NCI-H345 treated with DMSO at 0.1 percent for 48 hours (cell line): ENCODE results near the gene PARD6G.
"Not testable (repeated sequence)": the region's sequence is repeated elsewhere in the genome, so short reads cannot be mapped to it uniquely, and the experiment has no call there.

ENCODE experiments used
- DNase-seq: peaks from one replicate; lab custom pipeline; 2025; ENCODE audit not compliant: unreplicated experiment; lab: John Stamatoyannopoulos, UW

Gene PARD6G

DNA sequence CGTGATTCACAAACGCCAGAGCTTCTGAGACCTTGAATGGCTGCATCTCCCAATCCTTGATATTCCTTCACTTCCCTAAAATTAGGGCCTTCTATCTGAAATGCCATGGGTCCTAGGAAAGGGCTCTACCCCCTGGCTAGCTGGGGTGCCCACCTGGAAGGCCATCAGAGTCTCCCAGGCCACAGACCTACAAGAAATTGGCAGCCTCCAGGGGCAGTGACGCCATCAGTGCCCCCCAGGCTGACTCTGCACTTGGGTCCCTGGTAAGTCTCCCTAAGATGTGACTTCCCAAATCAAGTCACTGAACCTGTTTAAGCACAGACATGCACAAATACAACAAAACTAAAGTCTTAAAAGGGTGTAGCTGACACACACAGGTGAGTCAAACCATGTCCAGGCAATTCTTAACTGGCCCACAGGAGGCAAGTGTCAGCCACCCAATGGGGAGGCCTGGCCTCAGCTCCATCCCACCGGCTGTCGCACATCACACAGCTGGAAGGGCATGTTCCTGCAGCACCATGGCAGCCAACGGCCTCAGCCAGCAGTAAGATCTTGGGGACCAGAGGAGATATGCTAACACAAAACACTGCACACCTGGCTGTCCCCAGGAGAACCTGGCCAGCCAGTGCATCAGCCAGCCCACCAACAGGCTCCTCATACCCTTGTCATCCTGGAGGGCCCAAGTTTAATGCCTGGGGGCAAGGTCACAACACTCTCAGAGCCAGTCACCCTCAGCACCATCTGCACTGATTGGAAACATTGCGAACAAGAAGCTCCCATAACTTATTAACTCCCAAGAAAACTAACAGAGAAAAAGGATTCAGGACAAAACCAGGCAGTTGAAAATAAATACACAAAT, 5.2 kb downstream of the PARD6G start:
- DNase-seq: no peak

GRCh38 chr18:80239830-80240229, 7.5 kb downstream of the PARD6G start:
- DNase-seq: no peak

DNA sequence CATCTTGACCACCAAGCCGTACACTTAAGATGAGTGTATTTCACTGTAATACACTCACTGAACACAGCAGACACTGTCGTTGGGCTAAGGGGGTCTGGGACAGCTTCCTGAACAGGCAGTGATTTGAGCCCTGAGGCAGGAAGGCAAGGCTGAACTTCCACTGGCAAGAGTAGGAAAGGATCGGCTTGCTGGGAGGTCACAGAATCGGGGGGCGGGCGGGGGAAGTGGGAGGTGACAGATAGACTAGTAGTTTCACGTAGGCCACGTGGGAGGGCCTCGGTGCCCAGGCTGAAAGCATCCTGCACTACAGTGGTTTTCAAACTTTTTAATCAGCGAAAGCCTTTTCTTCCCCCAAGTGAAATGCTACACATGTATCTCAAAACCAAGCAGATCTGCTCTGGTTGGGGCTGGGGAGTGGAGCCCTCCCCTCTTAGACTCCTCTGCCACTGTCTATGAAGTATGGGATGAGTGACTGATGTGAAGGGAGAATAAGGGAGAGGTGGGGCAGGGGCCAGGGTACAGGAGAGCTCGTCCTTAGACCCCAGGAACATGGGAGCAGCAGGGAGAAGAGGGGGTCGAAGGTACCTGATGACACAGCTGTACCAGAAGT, 8.6 kb downstream of the PARD6G start:
- DNase-seq: no peak

DNA sequence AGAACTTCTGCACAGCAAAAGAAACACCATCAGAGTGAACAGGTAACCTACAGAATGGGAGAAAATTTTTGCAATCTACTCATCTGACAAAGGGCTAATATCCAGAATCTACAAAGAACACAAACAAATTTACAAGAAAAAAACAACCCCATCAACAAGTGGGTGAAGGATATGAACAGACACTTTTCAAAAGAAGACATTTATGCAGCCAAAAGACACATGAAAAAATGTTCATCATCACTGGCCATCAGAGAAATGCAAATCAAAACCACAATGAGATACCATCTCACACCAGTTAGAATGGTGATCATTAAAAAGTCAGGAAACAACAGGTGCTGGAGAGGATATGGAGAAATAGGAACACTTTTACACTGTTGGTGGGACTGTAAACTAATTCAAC, 9.8 kb downstream of the PARD6G start:
- not testable (repeated sequence) for DNase-seq

DNA sequence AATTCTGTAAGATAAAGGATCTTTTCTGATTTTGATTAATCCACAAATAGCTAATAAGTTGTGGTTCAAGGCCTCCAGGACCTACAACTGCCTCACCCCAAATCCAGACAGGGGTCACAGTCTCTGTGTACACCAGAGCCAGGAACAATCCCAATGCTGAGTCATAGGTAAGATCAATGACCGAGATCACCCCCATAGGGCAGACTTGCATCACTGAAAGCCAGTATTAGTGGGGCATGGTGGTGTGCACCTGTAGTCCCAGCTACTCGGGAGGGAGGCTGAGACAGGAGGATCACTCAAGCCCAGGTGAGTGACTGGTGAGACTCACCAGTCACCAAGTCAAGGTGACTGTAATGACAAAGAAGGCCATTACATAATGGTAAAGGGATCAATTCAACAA, 12.9 kb downstream of the PARD6G start:
- no peak for DNase-seq

- no peak for DNase-seq
Observed at GRCh38 chr18:80233899-80234298, 13.4 kb downstream of the PARD6G start.

DNA sequence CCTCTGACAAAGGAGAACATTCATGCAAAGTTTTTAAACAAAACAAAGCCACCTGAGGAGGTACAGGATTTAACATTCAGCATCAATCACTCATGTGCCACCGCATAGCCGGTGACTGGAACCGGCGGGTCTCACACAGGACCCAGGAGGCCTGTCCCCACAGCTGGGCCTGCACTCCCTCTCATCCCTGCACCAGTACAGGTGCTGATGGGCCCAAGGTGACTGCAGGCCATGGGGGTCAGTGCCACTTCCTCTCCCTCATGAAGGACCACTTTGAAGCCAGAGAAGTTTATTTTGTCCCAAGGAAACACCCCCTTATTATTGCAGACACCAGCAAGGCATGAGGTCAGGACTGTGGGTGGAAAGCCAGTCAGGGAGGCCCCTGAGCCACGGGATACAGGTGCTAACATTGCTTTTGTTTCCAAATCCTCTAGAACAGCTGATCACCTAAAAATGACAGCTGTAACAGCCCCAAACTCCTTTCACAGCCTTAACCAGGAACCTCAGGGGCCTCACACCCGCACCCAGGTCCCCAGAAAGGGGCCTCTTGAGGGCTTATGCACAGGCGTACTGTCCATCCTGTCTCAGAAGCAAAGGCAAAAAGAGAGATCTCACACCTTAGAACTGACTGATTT, 14.0 kb downstream of the PARD6G start:
- DNase-seq: no peak

DNA sequence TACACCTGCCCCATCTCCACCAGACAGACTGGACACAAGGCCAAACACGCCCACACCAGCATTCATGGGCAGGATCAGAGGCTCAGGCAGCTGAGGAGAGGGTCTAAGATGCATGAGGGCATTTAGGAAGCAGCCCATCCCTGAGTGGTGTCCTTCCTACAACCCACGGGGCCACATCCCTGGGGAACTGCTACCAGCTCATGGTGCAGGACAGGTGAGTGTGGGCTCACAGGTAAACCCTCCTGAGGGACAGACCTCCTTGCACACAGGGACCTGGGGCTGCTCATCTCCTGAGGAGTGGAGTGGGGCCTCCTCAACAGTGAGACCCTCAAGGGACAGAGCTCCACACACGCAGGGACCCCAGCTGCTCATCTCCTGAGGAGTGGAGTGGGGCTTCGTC, 14.6 kb downstream of the PARD6G start:
- DNase-seq: no peak

DNA sequence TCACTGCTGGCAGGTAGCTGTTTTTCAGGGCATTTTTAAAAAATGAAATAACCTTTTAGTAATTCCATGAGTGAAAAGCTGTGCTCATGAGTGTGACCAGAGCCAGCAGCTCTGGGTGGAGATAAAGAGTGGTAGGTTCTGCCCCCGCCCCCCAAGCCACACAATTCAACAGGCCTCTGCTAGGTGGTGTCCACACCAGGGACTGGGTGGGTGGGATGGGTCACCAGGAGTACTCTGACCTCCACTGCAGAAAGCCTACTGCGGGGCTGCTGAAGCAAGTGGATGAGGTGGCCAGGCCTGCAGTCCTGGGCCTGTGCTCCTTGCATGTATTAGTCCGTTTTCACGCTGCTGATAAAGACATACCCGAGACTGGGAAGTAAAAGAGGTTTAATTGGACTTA, 15.3 kb downstream of the PARD6G start:
- no peak for DNase-seq

GRCh38 chr18:80231616-80232015, 15.7 kb downstream of the PARD6G start:
- DNase-seq: no peak

DNA sequence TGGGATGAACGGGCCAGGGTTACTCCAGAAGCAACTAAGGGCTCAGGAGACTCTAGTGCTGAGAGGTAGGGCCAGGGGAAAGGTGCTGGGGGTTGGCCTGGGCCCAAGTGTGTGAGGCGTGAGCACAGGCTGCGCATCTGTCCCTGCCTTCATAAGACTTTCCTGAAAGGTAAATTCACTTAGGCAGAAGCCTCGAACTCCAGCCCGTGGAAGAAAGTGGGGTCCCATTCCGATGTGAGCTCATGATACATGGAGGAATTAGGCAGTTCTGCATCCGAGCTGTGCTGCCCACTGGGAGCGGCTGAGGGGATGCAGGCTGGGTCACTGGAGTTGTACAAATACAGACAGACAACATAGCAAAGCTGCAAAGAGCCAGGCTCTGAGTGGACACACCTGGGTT, 16.2 kb downstream of the PARD6G start:
- no peak for DNase-seq

GRCh38 chr18:80229766-80230745, 17.3 kb downstream of the PARD6G start:
- no peak for DNase-seq

DNA sequence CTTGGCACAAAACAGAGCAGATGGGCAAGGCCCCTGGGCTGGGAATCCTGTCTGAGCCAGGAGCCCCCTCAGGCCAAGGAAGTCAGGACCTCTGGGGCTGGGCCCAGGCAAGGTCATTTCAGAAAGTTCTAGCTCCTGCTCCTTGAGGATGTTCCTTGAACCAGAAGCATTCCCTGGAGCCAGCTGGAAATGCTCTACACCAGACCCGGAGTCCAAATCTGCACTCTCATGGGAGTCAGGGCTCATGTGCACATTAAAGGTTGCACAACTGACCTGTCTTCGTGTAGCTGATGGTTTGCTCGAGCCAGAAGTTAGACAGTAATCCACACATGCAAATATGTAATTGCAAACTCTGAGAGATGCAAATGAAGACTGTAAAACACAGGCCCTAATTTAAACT, 18.0 kb downstream of the PARD6G start:
- DNase-seq: no peak

DNA sequence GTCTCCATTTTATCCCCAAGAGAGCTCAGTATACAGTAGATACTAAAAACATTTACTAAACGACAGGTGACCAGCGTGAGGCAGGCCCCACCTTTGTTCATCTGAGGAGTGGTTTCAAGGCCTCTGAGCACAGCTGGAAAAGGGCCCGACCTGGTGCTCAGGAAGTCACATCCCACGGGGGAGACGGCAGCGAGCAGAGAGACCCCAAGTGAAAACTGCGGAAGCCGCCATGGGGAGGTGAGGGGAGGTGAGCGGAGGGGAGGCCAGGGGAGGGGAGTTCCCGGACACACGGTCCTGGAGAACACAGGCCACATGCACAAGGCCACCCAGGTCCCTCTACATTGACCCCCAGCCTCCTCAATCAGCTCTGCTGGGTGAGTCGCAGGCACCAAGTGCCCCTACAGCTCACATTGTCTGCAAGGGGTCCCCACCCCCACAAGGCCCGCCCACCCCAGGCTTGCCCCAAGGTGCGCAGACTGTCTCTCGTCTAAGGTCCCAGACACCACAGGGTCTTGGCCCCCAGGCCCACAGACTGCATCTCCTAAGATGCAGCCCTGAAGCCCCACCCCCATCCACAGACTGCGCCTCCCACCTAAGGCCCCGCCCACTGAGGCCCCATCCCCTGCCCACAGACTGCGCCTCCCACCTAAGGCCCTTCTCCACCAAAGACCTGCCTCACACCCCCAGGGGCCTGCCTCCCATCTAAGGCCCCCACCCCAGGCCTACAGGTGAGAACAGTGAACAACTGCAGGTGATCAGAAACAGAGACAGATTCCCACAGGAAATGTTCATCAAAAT, 19.1 kb downstream of the PARD6G start:
- DNase-seq: no peak

GRCh38 chr18:80227472-80227871, 19.8 kb downstream of the PARD6G start:
- DNase-seq: no peak

- no peak for DNase-seq
Observed at GRCh38 chr18:80225685-80226084, 21.6 kb downstream of the PARD6G start.

DNA sequence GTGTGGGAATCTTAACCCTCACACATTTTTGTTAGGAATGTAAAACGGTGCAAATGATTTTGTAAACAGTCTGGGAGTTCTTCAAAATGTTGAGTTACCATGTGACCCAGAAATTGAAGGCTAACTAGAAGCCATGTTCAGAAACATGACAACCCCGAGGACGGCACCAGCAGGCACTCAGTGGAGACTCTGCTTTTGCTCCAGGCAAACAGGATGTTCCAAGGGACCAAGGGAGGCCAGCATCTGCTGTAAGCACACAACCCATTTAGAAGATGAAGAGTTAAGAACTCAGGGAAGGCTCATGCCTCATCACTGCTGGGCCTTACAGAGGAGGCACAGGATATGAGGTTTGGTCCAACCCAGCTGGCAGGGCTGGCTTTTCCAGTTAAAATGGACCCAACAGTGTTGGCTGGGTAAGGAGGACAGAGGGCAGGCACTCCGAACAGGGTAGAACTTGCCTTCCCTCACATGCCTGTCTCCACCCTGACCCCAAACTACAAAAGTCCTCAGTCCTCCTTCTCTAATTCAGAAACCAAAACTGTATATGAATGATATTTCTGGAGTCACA, 23.6 kb downstream of the PARD6G start:
- no peak for DNase-seq

DNA sequence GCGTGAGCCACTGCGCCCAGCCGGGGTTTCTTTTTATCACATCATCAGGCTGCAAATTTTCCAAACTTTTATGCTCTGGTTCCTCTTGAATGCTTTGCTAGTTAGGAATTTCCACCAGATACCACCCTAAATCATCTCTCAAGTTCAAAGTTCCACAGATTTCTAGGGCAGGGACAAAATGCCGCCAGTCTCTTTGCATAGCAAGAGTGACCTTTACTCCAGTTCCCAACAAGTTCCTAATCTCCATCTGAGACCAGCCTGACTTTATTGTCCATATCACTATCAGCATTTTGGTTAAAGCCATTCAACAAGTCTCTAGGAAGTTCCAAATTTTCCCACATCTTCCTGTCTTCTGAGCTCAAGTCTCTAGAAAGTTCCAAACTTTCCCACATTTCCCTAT, 27.8 kb downstream of the PARD6G start:
- DNase-seq: not testable (repeated sequence)

- DNase-seq: no peak
Observed at GRCh38 chr18:80218341-80219227, 28.7 kb downstream of the PARD6G start.
